SK-N-SH (cell line): Measurements from ENCODE around the gene CD200R1.

ENCODE experiments used
- EP300 ChIP-seq, 2 experiments: IDR thresholded peaks; 2 replicates each; pipeline versions ENCODE4 v1.4.0 to v1.6.1; 2012; ENCODE audit warnings: borderline replicate concordance in 1 of 2, low read depth in 1 of 2, low read length in 1 of 2
- EZH2phosphoT487 ChIP-seq: fragments of 200-600 bp; sonication (generic); IDR thresholded peaks from 2 replicates; pipeline ENCODE4 v1.6.1; 2017; ENCODE audit warnings: low read depth, mixed run types, mild to moderate bottlenecking, antibody characterized with exemption, moderate library complexity, borderline replicate concordance
- MEF2A ChIP-seq: IDR thresholded peaks from 2 replicates; pipeline ENCODE4 v1.4.0; 2012; ENCODE audit warnings: low read depth, borderline replicate concordance
- MXI1 ChIP-seq: IDR thresholded peaks from 2 replicates; pipeline ENCODE4 v1.6.1; 2012; ENCODE audit warnings: mild to moderate bottlenecking, low read depth, low read length, improper control_type of control experiment
- NFIC ChIP-seq: IDR thresholded peaks from 2 replicates; pipeline ENCODE4 v1.4.0; 2012; ENCODE audit warnings: borderline replicate concordance
- NRF1 ChIP-seq: IDR thresholded peaks from 2 replicates; pipeline ENCODE4 v1.6.1; 2012; ENCODE audit warnings: low read depth, mild to moderate bottlenecking, low read length
- POLR2AphosphoS5 ChIP-seq: IDR thresholded peaks from 2 replicates; pipeline ENCODE4 v1.6.1; 2012; ENCODE audit warnings: low read depth, low read length
- RAD21 ChIP-seq: IDR thresholded peaks from 2 replicates; pipeline ENCODE4 v1.6.1; 2012; ENCODE audit warnings: mild to moderate bottlenecking, low read length
- REST ChIP-seq: IDR thresholded peaks from 2 replicates; pipeline ENCODE4 v1.6.1; 2012; ENCODE audit warnings: mild to moderate bottlenecking, low read depth, low read length, moderate library complexity
- RFX5 ChIP-seq: IDR thresholded peaks from 2 replicates; pipeline ENCODE4 v1.6.1; 2012; ENCODE audit warnings: mild to moderate bottlenecking, improper control_type of control experiment, low read length
- YY1 ChIP-seq: IDR thresholded peaks from 2 replicates; pipeline ENCODE4 v1.4.0; 2012; ENCODE audit warnings: low read depth, mild to moderate bottlenecking
- TF ChIP-seq, protein P1 (sequence below): fragments of 200-600 bp; sonication (generic); IDR thresholded peaks from 2 replicates; pipeline ENCODE4 v1.6.1; 2017; ENCODE audit warnings: antibody characterized with exemption, mild to moderate bottlenecking, moderate library complexity
- TF ChIP-seq, protein P2 (sequence below): IDR thresholded peaks from 2 replicates; pipeline ENCODE4 v1.4.0; 2012; ENCODE audit warnings: low read depth

DNA sequence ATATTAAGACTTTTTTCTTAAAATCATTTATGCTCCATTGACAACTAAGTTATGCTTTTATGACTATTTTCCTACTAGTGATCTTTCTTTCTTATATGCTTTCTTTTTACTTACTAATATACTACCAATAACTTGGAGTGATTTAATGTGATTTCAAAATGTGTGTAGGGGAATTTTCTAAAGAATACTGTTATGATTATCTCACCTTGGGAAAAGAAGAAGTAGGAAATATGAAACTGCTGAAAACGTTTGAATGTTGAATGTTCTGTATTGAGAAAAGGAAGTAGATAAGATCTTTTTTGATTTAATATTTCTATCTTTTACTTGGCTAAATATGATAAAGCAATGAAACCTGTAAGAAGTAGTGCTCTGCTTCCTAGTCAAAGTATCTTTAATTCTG is 7.8 kb upstream of the CD200R1 start:
- TF ChIP-seq, protein P1, sequence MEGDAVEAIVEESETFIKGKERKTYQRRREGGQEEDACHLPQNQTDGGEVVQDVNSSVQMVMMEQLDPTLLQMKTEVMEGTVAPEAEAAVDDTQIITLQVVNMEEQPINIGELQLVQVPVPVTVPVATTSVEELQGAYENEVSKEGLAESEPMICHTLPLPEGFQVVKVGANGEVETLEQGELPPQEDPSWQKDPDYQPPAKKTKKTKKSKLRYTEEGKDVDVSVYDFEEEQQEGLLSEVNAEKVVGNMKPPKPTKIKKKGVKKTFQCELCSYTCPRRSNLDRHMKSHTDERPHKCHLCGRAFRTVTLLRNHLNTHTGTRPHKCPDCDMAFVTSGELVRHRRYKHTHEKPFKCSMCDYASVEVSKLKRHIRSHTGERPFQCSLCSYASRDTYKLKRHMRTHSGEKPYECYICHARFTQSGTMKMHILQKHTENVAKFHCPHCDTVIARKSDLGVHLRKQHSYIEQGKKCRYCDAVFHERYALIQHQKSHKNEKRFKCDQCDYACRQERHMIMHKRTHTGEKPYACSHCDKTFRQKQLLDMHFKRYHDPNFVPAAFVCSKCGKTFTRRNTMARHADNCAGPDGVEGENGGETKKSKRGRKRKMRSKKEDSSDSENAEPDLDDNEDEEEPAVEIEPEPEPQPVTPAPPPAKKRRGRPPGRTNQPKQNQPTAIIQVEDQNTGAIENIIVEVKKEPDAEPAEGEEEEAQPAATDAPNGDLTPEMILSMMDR, result no peak
- TF ChIP-seq POLR2AphosphoS5 (no peak), MXI1 (no peak), REST (no peak), NFIC (no peak), EP300 (IDR thresholded peaks at IDR 0.05; ENCODE audit: borderline replicate concordance in 1 of 2, low read depth in 1 of 2, low read length in 1 of 2) (no peak), RAD21 (no peak), YY1 (no peak), MEF2A (no peak), NRF1 (no peak), RFX5 (no peak), EZH2phosphoT487 (no peak)
- TF ChIP-seq, protein P2, sequence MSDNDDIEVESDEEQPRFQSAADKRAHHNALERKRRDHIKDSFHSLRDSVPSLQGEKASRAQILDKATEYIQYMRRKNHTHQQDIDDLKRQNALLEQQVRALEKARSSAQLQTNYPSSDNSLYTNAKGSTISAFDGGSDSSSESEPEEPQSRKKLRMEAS, result no peak
